IgD-negative memory B cell (primary cell): ENCODE data around the gene SPA17. TPM values are rescaled to one million over a fixed set of nuclear protein-coding genes. Genes with fewer than 3 reads are reported as not detected.

Source experiments
- H3K27ac Mint-ChIP-seq, 3 donors: one replicate each; pipeline ENCODE4 v1.8.0; 2020 to 2022; ENCODE audit warnings: mild to moderate bottlenecking in 3 of 3, mixed read lengths in 3 of 3, moderate library complexity in 1 of 3
- H3K27me3 Mint-ChIP-seq: one replicate; pipeline ENCODE4 v1.8.0; 2021; ENCODE audit warnings: mixed read lengths
- H3K36me3 Mint-ChIP-seq: one replicate; pipeline ENCODE4 v1.8.0; 2020; ENCODE audit warnings: mild to moderate bottlenecking, mixed read lengths
- H3K4me1 Mint-ChIP-seq, 3 donors: one replicate each; pipeline ENCODE4 v1.8.0; 2020 to 2022; ENCODE audit warnings: mixed read lengths in 3 of 3, mild to moderate bottlenecking in 1 of 3
- H3K4me3 Mint-ChIP-seq, 4 donors: one replicate each; pipeline ENCODE4 v1.8.0; 2020 to 2022; ENCODE audit warnings: mild to moderate bottlenecking in 4 of 4, mixed read lengths in 4 of 4, moderate library complexity in 3 of 4
- H3K9me3 Mint-ChIP-seq, 3 donors: one replicate each; pipeline ENCODE4 v1.8.0; 2020 to 2021; ENCODE audit warnings: mixed read lengths in 3 of 3, mild to moderate bottlenecking in 1 of 3
- polyA plus RNA-seq: library from polyadenylated mRNA; unstranded; fragments of 300-500 nt; fragmentation: Illumina TruSeq; gene quantifications from one replicate; pipeline ENCODE4 v1.2.3, GENCODE V29; 2021

SPA17 gene
- polyA plus RNA-seq, 1 donor from 2014 or later, result 1.0 TPM

- no peak overlapping the region for H3K4me3 Mint-ChIP-seq
- peaks cover 6% of the 10 kb centered on the region for H3K36me3 Mint-ChIP-seq
- H3K27me3 Mint-ChIP-seq, result no peaks in the 10 kb centered on the region
- no peaks in the 10 kb centered on the region for H3K9me3 Mint-ChIP-seq
- H3K4me1 Mint-ChIP-seq, result peaks cover 6 to 12% (median 8%) of the 10 kb centered on the region in 3 donors
- no peak overlapping the region for H3K27ac Mint-ChIP-seq
These were observed 25.1 kb upstream of the SPA17 start for GRCh38 chr11:124648610-124649009.

DNA sequence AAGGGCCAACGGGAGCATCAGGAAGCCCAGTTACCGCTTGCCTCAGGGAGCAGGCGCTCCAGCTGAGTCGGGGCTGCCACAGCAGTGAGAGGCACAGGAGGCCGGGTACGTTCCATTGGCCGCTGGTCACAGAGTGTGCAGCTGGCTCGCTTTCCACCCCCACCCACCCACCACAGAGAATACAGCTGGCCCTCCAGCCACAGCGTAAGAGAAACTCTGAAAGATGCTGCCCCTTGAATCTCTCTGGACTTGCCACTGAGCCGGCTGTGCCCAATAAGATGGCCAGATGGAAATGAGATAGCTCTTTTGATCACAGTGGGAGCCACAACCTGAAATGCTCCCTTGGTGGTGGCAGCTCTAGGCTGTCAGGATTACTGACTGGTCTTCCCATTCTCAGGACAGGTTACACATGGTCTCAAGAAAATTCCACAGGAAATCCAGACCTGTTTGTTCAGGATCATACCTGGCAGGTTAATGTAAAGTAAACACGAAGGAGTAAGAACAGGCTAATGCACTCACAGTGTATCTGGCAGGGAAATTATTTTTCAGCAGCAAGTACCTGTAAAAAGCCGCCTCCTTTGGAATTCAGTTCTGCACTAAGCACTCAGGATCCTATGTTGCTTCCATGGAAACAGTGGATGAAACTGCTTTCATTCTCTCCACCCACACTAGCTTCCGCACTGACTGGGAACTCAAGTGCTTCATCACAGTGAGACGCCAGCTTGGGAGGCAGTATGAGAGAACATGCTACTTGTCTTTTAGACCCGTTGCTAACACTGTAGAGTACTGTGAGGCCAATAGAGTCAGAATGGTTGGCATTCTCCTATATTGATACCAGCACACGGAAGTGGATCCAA, 16.7 kb upstream of the SPA17 start:
- Mint-ChIP-seq H3K4me1 (no peaks in the 10 kb centered on the region), H3K27me3 (no peaks in the 10 kb centered on the region), H3K36me3 (peaks cover 4% of the 10 kb centered on the region), H3K27ac (no peak overlapping the region), H3K4me3 (no peak overlapping the region), H3K9me3 (no peaks in the 10 kb centered on the region)

DNA sequence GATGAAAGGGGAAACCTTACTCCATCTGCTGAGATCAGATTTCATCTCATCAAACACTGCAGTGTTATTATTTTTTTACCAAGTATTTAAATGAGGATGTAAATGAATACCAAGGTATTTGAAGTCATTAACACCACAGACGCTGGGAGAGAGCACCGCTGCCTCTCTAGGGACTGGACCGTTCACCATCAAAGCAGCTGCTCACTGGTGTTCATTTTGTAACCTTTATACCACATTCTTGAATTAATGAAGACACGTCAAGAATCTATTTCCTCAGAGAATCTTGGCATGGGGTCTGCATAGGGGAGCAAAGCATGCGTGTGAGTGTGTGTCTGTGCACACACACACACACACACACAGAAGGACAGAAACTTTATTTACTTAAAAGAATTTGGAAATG, 15.8 kb upstream of the SPA17 start:
- no peak overlapping the region for H3K27ac Mint-ChIP-seq
- peaks cover 4% of the 10 kb centered on the region for H3K36me3 Mint-ChIP-seq
- H3K27me3 Mint-ChIP-seq, result no peaks in the 10 kb centered on the region
- H3K4me3 Mint-ChIP-seq, result no peak overlapping the region
- H3K4me1 Mint-ChIP-seq, result no peaks in the 10 kb centered on the region
- H3K9me3 Mint-ChIP-seq, result no peaks in the 10 kb centered on the region

DNA sequence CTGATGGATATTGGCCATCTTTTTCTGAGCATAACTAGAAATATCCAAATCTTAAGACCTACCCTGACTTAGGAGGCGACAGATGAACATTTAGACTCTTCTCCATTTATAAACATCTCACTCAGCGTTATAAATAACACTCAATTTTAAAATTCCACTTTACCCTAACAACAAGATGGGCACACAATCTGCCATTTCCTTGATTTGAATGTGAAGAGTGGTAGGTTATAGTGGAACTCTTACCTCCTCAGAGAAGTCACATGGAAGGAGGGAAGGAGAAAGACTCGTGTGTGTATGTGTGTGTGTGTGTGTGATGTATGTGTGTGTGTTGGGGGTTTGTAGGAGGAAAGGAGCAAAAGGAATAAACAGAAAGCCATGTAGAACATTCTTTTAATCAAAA, 15.2 kb upstream of the SPA17 start:
- H3K9me3 Mint-ChIP-seq, result no peaks in the 10 kb centered on the region
- peaks cover 4% of the 10 kb centered on the region for H3K36me3 Mint-ChIP-seq
- H3K27me3 Mint-ChIP-seq, result no peaks in the 10 kb centered on the region
- no peaks in the 10 kb centered on the region for H3K4me1 Mint-ChIP-seq
- H3K27ac Mint-ChIP-seq, result no peak overlapping the region
- H3K4me3 Mint-ChIP-seq, result no peak overlapping the region

DNA sequence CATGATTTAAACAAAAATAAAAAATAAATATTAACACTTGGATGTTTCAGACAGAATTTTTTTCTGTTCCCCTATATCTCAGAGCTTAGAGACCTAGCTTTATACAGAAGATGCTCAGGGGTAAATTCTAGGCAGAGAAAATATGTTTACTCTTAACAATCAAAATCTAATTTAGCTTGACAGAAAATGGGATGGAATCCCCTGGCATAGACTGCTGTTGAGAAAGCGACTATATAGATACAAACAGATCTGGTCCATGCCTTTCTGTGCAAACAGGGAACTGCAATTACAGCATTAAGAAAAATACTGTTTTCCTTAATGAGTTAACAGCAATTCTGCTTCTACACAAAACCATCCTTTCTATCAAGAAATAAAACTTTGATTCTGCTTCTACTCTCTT, 14.7 kb upstream of the SPA17 start:
- peaks cover 4% of the 10 kb centered on the region for H3K36me3 Mint-ChIP-seq
- H3K9me3 Mint-ChIP-seq, result no peaks in the 10 kb centered on the region
- no peaks in the 10 kb centered on the region for H3K4me1 Mint-ChIP-seq
- no peak overlapping the region for H3K27ac Mint-ChIP-seq
- H3K27me3 Mint-ChIP-seq, result no peaks in the 10 kb centered on the region
- no peak overlapping the region for H3K4me3 Mint-ChIP-seq

DNA sequence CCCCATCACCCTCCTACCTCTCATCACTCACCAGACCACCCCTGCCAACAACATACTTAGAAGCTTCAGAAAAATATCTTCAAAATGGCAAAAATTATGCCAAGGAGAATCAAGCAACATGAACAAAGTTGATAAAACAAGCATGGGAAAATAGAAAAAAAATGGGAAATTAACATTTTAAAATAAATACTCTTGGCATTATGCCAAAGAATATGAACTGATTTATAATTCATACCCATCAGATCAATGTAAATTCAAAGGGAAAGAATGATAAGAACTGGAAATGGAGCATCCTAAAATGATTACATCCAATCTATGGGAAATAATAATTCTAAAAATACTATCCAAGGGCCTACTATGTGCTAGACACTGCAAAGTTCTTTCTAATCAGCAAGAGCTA, 12.2 kb upstream of the SPA17 start:
- Mint-ChIP-seq H3K27ac (no peak overlapping the region), H3K27me3 (no peaks in the 10 kb centered on the region), H3K9me3 (no peaks in the 10 kb centered on the region), H3K36me3 (peaks cover 8% of the 10 kb centered on the region), H3K4me3 (no peak overlapping the region), H3K4me1 (no peaks in the 10 kb centered on the region)

DNA sequence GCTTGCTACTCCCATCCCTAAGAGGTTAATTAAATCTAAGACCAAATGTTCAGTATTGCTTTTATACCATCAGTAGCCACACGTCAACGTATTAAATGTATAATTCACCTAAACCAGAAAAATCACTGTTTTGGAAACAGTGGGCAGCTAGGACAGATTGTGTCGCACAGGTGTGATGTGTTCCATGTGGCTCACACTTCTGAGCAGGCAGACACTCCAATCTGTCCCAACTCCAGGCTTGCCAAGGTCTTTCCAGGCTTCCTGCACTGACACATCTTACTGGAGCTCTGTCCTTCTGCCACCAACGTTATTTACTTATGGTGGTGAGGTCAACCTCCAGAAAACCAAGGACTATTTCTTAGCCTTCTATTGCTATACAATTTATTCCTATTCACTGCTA, 11.6 kb upstream of the SPA17 start:
- Mint-ChIP-seq H3K4me3 (no peak overlapping the region), H3K36me3 (peaks cover 8% of the 10 kb centered on the region), H3K27me3 (no peaks in the 10 kb centered on the region), H3K9me3 (no peaks in the 10 kb centered on the region), H3K27ac (no peak overlapping the region), H3K4me1 (no peaks in the 10 kb centered on the region)

DNA sequence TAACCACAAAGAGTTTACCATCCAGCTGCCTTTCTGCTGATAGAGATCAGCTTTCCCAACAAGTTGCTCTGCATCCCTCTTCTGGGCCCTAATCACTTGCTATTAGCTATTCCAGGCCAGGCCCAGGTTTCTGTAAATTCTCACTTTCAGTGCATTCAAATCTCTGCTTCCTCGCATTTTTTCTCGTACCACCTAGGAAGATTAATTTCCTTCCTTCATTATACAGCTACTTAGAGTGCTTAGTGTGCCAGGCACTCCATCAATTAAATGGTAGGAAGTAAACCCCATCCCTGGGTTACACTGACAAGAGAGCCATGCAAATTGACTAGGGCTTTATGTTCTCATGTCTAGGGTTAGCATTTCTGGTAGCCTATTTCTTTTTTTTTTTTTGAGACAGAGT, 9.8 kb upstream of the SPA17 start:
- H3K4me1 Mint-ChIP-seq, result no peaks in the 10 kb centered on the region
- no peaks in the 10 kb centered on the region for H3K9me3 Mint-ChIP-seq
- H3K27me3 Mint-ChIP-seq, result no peaks in the 10 kb centered on the region
- no peak overlapping the region for H3K4me3 Mint-ChIP-seq
- H3K36me3 Mint-ChIP-seq, result peaks cover 8% of the 10 kb centered on the region
- peak overlapping the region in 1 of 3 donors; percentile 20 for H3K27ac Mint-ChIP-seq

GRCh38 chr11:124667601-124668000, 6.1 kb upstream of the SPA17 start:
- peaks cover 5% of the 10 kb centered on the region for H3K36me3 Mint-ChIP-seq
- H3K27me3 Mint-ChIP-seq, result no peaks in the 10 kb centered on the region

DNA sequence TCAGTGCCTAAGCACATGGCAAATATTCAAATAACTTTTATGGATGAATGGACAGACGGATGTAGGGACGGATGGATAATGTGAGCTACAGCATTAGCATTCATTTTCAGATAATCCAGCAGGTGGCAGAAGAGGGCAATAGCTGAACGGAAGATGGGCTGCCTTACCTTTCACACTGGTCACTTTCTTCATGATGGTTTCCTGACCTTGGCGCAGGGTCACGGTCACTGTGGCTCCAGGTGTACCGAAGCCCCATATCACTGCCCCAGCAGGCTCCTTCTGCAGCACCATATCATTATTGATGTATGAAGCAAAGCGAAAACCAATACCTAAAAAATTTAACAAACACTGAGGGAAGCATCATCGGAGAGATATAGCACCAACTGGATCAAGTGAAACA, 4.5 kb upstream of the SPA17 start:
- Mint-ChIP-seq H3K36me3 (peaks cover 5% of the 10 kb centered on the region), H3K9me3 (no peaks in the 10 kb centered on the region), H3K27me3 (no peaks in the 10 kb centered on the region), H3K4me1 (peaks cover 8 to 16% (median 14%) of the 10 kb centered on the region in 3 donors), H3K27ac (no peak overlapping the region), H3K4me3 (no peak overlapping the region)

More at GRCh38 chr11:124667601-124668000, 6.1 kb upstream of the SPA17 start:
- Mint-ChIP-seq H3K4me1 (peaks cover 0 to 7% (median 6%) of the 10 kb centered on the region in 3 donors), H3K27ac (no peak overlapping the region), H3K4me3 (no peak overlapping the region), H3K9me3 (no peaks in the 10 kb centered on the region)

DNA sequence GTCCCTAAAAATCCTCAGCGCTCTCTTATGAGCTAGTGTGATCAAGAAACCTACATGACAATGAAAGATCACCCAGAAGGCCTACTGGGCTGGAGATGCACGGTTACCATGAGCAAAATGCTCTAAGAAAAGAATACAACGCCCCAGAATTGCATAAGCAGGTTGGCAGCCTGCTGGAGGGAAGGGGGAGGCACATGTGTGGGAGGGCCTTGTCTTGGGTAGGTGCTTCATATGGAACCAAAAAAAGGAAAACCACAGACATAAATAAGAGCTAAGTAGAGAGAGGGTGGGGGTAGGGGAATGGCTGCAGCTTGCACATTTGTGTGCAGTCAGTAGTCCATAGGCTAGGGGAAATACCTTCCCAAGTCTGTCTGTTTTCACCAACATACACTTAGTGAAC, 3.0 kb upstream of the SPA17 start:
- H3K9me3 Mint-ChIP-seq, result no peaks in the 10 kb centered on the region
- H3K27me3 Mint-ChIP-seq, result no peaks in the 10 kb centered on the region
- H3K4me3 Mint-ChIP-seq, result peak overlapping the region in 1 of 4 donors; percentile 57
- peaks cover 10 to 18% (median 16%) of the 10 kb centered on the region in 3 donors for H3K4me1 Mint-ChIP-seq
- H3K36me3 Mint-ChIP-seq, result peaks cover 2% of the 10 kb centered on the region
- H3K27ac Mint-ChIP-seq, result peak overlapping the region; percentile 24 to 99 (median 75)

- Mint-ChIP-seq H3K9me3 (no peaks in the 10 kb centered on the region), H3K27me3 (no peaks in the 10 kb centered on the region), H3K36me3 (peaks cover 2% of the 10 kb centered on the region), H3K27ac (peak overlapping the region; percentile 90 to 100 (median 99)), H3K4me1 (peaks cover 10 to 18% (median 16%) of the 10 kb centered on the region in 3 donors), H3K4me3 (peak overlapping the region; percentile 89 to 98 (median 93))
These were observed 1.0 kb upstream of the SPA17 start for GRCh38 chr11:124672536-124673215.

DNA sequence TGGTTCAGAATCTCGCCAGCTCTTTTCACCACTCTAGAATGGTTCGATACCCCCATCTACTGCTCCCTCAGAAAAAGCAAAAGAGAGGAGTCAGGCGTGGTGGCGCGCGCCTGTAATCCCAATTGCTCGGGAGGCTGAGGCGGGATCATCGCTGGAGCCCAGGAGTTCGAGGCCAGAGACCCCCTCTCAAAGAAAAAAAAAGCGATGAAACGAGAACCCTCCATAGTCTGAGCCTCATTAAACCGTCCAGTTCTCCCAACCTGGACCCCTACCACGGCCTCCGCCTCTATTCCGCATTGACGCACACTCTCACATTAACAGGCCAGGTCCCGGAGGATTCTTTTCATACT, 439 bp downstream of the SPA17 start:
- Mint-ChIP-seq H3K27ac (peak overlapping the region; percentile 99 to 100 (median 99)), H3K4me3 (peak overlapping the region; percentile 89 to 98 (median 93))

DNA sequence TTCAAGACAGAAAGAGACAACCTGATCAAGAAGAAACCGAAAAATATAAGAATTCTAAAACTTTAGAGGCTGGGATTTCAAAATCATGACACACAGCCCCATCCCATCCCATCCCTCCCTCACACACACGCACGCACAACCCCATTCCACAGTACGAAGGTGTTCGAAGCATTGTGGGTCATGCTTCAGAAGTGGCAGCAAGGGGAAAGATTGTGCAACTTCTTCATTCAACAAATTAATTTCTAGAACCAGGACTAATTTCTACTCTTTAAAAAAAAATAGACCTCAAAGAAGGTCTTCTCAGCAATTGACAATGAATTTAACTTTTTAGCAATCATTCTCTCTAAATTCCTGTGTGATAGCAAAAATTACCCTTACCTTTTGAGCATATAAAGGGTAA, 867 bp downstream of the SPA17 start:
- peaks cover 10 to 18% (median 16%) of the 10 kb centered on the region in 3 donors for H3K4me1 Mint-ChIP-seq
- H3K9me3 Mint-ChIP-seq, result no peaks in the 10 kb centered on the region
- H3K36me3 Mint-ChIP-seq, result peaks cover 2% of the 10 kb centered on the region
- peak overlapping the region; percentile 89 to 98 (median 93) for H3K4me3 Mint-ChIP-seq
- peak overlapping the region; percentile 99 to 100 (median 99) for H3K27ac Mint-ChIP-seq
- no peaks in the 10 kb centered on the region for H3K27me3 Mint-ChIP-seq

More for the DNA sequence above, 439 bp downstream of the SPA17 start:
- Mint-ChIP-seq H3K27me3 (no peaks in the 10 kb centered on the region), H3K36me3 (peaks cover 2% of the 10 kb centered on the region), H3K9me3 (no peaks in the 10 kb centered on the region), H3K4me1 (peaks cover 10 to 18% (median 16%) of the 10 kb centered on the region in 3 donors)

- Mint-ChIP-seq H3K27me3 (no peaks in the 10 kb centered on the region), H3K27ac (peak overlapping the region in 1 of 3 donors; percentile 99), H3K36me3 (peaks cover 2% of the 10 kb centered on the region), H3K4me3 (peak overlapping the region in 1 of 4 donors; percentile 60), H3K9me3 (no peaks in the 10 kb centered on the region), H3K4me1 (peaks cover 10 to 18% (median 12%) of the 10 kb centered on the region in 3 donors)
These were observed 2.7 kb downstream of the SPA17 start for GRCh38 chr11:124676386-124676785.
